Suprapubic skin (tissue), 4 donors: ENCODE data around the gene VLDLR. TPM values are rescaled to one million over a fixed set of nuclear protein-coding genes. Genes with fewer than 3 reads are reported as not detected.

Experiments
- DNase-seq, 2 donors: peaks; one replicate each; pipeline ENCODE4 v3.0.0-alpha.2; 2019; ENCODE audit warnings: low spot score in 2 of 2
- H3K27ac ChIP-seq: fragments of 200-600 bp; sonication (generic); one replicate; pipeline ENCODE4 v1.5.1; 2019
- H3K27me3 ChIP-seq: fragments of 200-600 bp; sonication (generic); one replicate; pipeline ENCODE4 v1.5.1; 2019
- H3K36me3 ChIP-seq: fragments of 200-600 bp; sonication (generic); one replicate; pipeline ENCODE4 v1.5.1; 2019
- H3K4me1 ChIP-seq: fragments of 200-600 bp; sonication (generic); one replicate; pipeline ENCODE4 v1.5.1; 2019
- H3K4me3 ChIP-seq: fragments of 200-600 bp; sonication (generic); one replicate; pipeline ENCODE4 v1.5.1; 2019; ENCODE audit warnings: mild to moderate bottlenecking
- H3K9me3 ChIP-seq: fragments of 200-600 bp; sonication (generic); one replicate; pipeline ENCODE4 v1.5.1; 2019
- EP300 ChIP-seq: sonication (generic); formaldehyde crosslinking; IDR thresholded peaks from one replicate; pipeline ENCODE4 v1.6.1; 2017; ENCODE audit warnings: antibody characterized with exemption
- POLR2A ChIP-seq, 2 donors: fragments of 450-650 bp; IDR thresholded peaks; one replicate each; pipeline ENCODE4 v1.6.1; 2017; ENCODE audit warnings: antibody characterized with exemption in 2 of 2, mild to moderate bottlenecking in 2 of 2, moderate library complexity in 2 of 2
- POLR2AphosphoS5 ChIP-seq, 3 donors: sonication (generic); formaldehyde crosslinking; IDR thresholded peaks; one replicate each; pipeline ENCODE4 v1.6.1; 2017; ENCODE audit warnings: antibody characterized with exemption in 3 of 3
- WGBS: methylation state at CpG from one replicate; pipeline ENCODE4 v1.1.5; 2018; 5-methylcytosine and 5-hydroxymethylcytosine counted together
- total RNA-seq, 4 donors: library from RNA; depleted of rRNA; stranded (reverse); fragments of >200 nt; gene quantifications; one replicate each; pipeline ENCODE4 v1.1.0, GENCODE V29; 2016
- TF ChIP-seq, protein P1 (sequence below), 2 donors: fragments of 200-600 bp in 1 of 2; fragments of 450-650 bp in 1 of 2; sonication (generic) in 1 of 2; IDR thresholded peaks; one replicate each; pipeline ENCODE4 v1.5.1; 2016 to 2019; ENCODE audit warnings: antibody characterized with exemption in 2 of 2, mild to moderate bottlenecking in 1 of 2, moderate library complexity in 1 of 2

VLDLR gene
- total RNA-seq, 4 donors from 2014 or later = 1.1 to 8.4 (median 6.9) TPM

DNA sequence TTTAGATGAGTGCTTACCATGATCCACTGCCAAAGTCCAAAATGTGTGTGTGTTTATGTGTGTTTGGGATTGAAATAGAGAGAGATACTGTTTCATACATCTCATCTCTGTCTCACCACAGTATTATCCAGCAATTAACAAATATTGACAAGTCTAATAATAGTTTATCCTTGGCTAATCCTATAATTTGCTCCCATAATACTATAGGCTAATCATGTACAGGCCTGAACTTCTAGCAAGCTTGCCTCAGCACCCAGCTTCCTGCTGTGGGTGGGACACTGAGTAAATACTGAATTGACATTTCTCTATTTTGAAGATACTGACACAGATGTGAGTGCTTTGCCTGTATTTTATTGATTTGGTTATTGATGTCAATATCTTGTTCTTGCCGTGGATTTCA, 60.4 kb downstream of the VLDLR start:
- Histone ChIP-seq H3K9me3 (no peaks in the 10 kb centered on the region), H3K4me3 (no peak overlapping the region), H3K4me1 (peaks cover 5% of the 10 kb centered on the region), H3K27ac (no peak overlapping the region), H3K27me3 (no peaks in the 10 kb centered on the region), H3K36me3 (no peaks in the 10 kb centered on the region)
- no peak for DNase-seq
- TF ChIP-seq POLR2AphosphoS5 (IDR thresholded peaks at IDR 0.05) (no peak), POLR2A (IDR thresholded peaks at IDR 0.05) (no peak), EP300 (no peak)
- TF ChIP-seq, protein P1, sequence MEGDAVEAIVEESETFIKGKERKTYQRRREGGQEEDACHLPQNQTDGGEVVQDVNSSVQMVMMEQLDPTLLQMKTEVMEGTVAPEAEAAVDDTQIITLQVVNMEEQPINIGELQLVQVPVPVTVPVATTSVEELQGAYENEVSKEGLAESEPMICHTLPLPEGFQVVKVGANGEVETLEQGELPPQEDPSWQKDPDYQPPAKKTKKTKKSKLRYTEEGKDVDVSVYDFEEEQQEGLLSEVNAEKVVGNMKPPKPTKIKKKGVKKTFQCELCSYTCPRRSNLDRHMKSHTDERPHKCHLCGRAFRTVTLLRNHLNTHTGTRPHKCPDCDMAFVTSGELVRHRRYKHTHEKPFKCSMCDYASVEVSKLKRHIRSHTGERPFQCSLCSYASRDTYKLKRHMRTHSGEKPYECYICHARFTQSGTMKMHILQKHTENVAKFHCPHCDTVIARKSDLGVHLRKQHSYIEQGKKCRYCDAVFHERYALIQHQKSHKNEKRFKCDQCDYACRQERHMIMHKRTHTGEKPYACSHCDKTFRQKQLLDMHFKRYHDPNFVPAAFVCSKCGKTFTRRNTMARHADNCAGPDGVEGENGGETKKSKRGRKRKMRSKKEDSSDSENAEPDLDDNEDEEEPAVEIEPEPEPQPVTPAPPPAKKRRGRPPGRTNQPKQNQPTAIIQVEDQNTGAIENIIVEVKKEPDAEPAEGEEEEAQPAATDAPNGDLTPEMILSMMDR (IDR thresholded peaks at IDR 0.05) = no peak
- WGBS = 53% methylated on average over 1 of the region's 1 CpG

DNA sequence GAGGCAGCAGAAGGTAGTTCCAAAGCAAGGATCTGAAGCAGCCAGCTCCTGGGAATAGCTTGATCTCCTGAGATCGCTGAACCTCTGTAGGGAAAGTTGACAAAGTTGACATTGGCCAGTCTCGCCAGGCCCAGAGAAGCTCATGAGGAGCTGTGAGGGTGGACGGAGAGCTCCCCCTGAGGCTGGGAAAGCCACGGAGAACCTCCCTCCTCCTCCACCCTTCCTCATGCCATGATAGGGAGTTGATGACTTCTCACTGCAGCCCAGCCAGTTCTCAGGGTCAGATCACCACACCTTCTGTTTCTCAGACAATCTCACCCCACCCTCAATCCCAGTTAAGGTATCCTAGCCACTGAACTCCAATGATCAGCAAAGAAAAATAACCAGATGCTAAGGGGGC, 65.3 kb downstream of the VLDLR start:
- DNase-seq = no peak
- TF ChIP-seq, protein P1 (IDR thresholded peaks at IDR 0.05) = no peak
- TF ChIP-seq EP300 = no peak
- TF ChIP-seq POLR2AphosphoS5 (IDR thresholded peaks at IDR 0.05) = no peak
- no peak for TF ChIP-seq POLR2A (IDR thresholded peaks at IDR 0.05)
- no peak overlapping the region for H3K4me3 ChIP-seq
- no peaks in the 10 kb centered on the region for H3K27me3 ChIP-seq
- H3K9me3 ChIP-seq = no peaks in the 10 kb centered on the region
- no peak overlapping the region for H3K27ac ChIP-seq
- 93% methylated on average over 2 of the region's 4 CpGs for WGBS
- no peaks in the 10 kb centered on the region for H3K4me1 ChIP-seq
- no peaks in the 10 kb centered on the region for H3K36me3 ChIP-seq

DNA sequence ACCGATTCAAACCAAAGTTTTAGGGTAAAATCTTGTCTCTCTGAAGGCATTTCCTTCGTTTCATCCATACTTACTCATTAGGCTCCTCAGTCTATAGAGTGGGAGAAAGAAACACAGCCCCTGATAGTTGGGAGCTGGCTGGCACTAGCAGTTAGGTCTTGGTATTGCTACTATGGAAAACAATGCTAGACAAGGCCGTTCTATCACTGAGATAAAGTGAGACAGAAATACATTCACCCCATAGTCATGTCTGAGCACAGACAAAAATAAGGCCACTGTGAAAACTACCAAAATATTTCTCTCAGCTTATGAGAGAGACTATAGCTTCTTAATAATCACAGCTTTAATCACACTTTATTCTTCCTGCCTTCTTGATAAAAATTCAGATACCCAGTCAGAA, 67.0 kb downstream of the VLDLR start:
- Histone ChIP-seq H3K27me3 (no peaks in the 10 kb centered on the region), H3K36me3 (no peaks in the 10 kb centered on the region), H3K27ac (no peak overlapping the region), H3K4me3 (no peak overlapping the region), H3K9me3 (no peaks in the 10 kb centered on the region), H3K4me1 (no peaks in the 10 kb centered on the region)
- DNase-seq = no peak
- TF ChIP-seq POLR2AphosphoS5 (IDR thresholded peaks at IDR 0.05) = no peak
- TF ChIP-seq, protein P1 (IDR thresholded peaks at IDR 0.05) = no peak
- TF ChIP-seq EP300 = no peak
- no peak for TF ChIP-seq POLR2A (IDR thresholded peaks at IDR 0.05)
- WGBS = 87% methylated on average over 3 of the region's 3 CpGs

GRCh38 chr9:2691212-2691611, 69.6 kb downstream of the VLDLR start:
- TF ChIP-seq POLR2A (IDR thresholded peaks at IDR 0.05) = no peak
- no peak for TF ChIP-seq EP300
- TF ChIP-seq, protein P1 (IDR thresholded peaks at IDR 0.05) = no peak
- TF ChIP-seq POLR2AphosphoS5 (IDR thresholded peaks at IDR 0.05) = no peak
- Histone ChIP-seq H3K4me1 (no peaks in the 10 kb centered on the region), H3K4me3 (no peak overlapping the region), H3K27me3 (no peaks in the 10 kb centered on the region), H3K27ac (no peak overlapping the region), H3K36me3 (no peaks in the 10 kb centered on the region), H3K9me3 (no peaks in the 10 kb centered on the region)
- DNase-seq = no peak
- 90% methylated on average over 1 of the region's 1 CpG for WGBS

- Histone ChIP-seq H3K27ac (no peak overlapping the region), H3K9me3 (no peaks in the 10 kb centered on the region), H3K4me3 (no peak overlapping the region), H3K36me3 (no peaks in the 10 kb centered on the region), H3K4me1 (no peaks in the 10 kb centered on the region), H3K27me3 (no peaks in the 10 kb centered on the region)
- TF ChIP-seq EP300 (no peak), POLR2AphosphoS5 (IDR thresholded peaks at IDR 0.05) (no peak), POLR2A (IDR thresholded peaks at IDR 0.05) (no peak)
- TF ChIP-seq, protein P1 (IDR thresholded peaks at IDR 0.05) = no peak
- WGBS = 46% methylated on average over 2 of the region's 2 CpGs
- DNase-seq = no peak
These were observed 70.0 kb downstream of the VLDLR start for GRCh38 chr9:2691626-2692025.
